Esophagus muscularis mucosa (tissue), 3 donors: ENCODE results near the gene EGR1.

Source experiments
- POLR2A ChIP-seq: fragments of 450-650 bp; IDR thresholded peaks from one replicate; pipeline ENCODE4 v1.6.1; 2017; ENCODE audit warnings: antibody characterized with exemption, moderate library complexity, mild to moderate bottlenecking, low read depth
- POLR2AphosphoS5 ChIP-seq, 2 donors: sonication (generic); formaldehyde crosslinking; IDR thresholded peaks; one replicate each; pipeline ENCODE4 v1.6.1; 2017; ENCODE audit warnings: antibody characterized with exemption in 2 of 2
- TF ChIP-seq, protein P1 (sequence below), 3 experiments: fragments of 200-600 bp in 2 of 3; fragments of 450-650 bp in 1 of 3; sonication (generic) in 2 of 3; IDR thresholded peaks; one replicate each; pipeline ENCODE4 v1.5.1; 2017 to 2019; ENCODE audit warnings: antibody characterized with exemption in 3 of 3, mild to moderate bottlenecking in 2 of 3, moderate library complexity in 1 of 3

DNA sequence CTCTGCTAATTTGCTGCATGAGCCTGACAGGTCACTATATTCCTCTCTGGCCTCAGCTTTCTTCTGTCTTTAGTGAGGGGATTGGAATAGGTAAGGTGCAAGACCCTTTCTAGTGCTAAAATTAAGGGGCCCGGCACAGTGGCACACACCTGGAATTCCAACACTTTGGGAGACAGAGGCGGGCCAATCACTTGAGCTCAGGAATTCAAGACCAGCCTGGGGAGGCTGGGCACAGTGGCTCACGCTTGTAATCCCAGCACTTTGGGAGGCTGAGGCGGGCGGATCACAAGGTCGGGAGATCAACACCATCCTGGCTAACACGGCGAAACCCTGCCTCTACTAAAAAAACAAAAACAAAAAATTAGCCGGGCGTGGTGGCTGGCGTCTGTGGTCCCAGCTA lies 37.2 kb downstream of the EGR1 start:
- TF ChIP-seq POLR2AphosphoS5 (IDR thresholded peaks at IDR 0.05) (no peak), POLR2A (no peak)
- TF ChIP-seq, protein P1, sequence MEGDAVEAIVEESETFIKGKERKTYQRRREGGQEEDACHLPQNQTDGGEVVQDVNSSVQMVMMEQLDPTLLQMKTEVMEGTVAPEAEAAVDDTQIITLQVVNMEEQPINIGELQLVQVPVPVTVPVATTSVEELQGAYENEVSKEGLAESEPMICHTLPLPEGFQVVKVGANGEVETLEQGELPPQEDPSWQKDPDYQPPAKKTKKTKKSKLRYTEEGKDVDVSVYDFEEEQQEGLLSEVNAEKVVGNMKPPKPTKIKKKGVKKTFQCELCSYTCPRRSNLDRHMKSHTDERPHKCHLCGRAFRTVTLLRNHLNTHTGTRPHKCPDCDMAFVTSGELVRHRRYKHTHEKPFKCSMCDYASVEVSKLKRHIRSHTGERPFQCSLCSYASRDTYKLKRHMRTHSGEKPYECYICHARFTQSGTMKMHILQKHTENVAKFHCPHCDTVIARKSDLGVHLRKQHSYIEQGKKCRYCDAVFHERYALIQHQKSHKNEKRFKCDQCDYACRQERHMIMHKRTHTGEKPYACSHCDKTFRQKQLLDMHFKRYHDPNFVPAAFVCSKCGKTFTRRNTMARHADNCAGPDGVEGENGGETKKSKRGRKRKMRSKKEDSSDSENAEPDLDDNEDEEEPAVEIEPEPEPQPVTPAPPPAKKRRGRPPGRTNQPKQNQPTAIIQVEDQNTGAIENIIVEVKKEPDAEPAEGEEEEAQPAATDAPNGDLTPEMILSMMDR (IDR thresholded peaks at IDR 0.05), result no peak
